GM12872 (cell line): ENCODE measurements around the gene DNAH11.
A peak's percentile ranks its signal among the peaks of the same experiment; 100 is the strongest.

Experiments
- TF ChIP-seq, protein P1 (sequence below): IDR thresholded peaks from 3 replicates; pipeline ENCODE4 v1.5.1; 2011; ENCODE audit warnings: low read depth, mild to moderate bottlenecking, low read length, moderate library complexity; ENCODE audit not compliant: insufficient read depth

The DNAH11 gene

DNA sequence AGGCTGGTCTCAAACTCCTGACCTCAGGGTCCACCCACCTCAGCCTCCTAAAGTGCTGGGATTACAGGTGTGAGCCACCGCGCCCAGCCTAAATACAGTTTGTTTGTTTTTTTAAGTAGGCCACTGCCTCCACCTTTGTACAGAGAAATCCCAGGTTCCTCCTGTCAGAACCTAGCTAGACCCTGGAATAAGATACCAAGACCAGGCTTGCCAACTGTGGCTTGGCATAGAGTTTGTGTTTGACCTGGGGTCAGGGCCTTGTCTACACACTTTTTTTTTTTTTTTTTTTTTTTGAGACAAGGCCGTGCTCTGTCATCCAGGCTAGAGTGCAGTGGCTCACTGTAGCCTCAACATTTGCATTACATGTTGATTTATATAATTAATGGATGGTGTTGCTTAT is 34.3 kb upstream of the DNAH11 start:
- TF ChIP-seq, protein P1, sequence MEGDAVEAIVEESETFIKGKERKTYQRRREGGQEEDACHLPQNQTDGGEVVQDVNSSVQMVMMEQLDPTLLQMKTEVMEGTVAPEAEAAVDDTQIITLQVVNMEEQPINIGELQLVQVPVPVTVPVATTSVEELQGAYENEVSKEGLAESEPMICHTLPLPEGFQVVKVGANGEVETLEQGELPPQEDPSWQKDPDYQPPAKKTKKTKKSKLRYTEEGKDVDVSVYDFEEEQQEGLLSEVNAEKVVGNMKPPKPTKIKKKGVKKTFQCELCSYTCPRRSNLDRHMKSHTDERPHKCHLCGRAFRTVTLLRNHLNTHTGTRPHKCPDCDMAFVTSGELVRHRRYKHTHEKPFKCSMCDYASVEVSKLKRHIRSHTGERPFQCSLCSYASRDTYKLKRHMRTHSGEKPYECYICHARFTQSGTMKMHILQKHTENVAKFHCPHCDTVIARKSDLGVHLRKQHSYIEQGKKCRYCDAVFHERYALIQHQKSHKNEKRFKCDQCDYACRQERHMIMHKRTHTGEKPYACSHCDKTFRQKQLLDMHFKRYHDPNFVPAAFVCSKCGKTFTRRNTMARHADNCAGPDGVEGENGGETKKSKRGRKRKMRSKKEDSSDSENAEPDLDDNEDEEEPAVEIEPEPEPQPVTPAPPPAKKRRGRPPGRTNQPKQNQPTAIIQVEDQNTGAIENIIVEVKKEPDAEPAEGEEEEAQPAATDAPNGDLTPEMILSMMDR: no peak

DNA sequence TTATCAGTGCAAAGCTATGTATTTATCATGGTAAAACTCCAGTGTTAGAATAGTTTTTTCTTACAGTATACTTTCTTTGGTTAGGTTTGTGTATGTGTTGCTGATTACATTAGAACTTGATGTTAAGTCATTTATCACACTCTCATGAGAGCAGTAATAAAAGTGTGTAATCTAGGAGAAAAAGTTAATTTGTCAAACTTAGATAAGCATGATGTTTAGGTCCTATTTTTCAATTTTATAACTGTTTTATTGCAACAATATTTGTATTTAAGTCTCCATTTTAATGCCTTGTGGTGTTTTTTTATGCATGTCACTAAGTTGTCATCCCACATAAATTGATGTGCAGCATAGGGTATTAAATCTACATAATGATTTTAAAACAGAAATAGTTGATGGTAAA is 28.8 kb upstream of the DNAH11 start:
- TF ChIP-seq, protein P1: no peak

DNA sequence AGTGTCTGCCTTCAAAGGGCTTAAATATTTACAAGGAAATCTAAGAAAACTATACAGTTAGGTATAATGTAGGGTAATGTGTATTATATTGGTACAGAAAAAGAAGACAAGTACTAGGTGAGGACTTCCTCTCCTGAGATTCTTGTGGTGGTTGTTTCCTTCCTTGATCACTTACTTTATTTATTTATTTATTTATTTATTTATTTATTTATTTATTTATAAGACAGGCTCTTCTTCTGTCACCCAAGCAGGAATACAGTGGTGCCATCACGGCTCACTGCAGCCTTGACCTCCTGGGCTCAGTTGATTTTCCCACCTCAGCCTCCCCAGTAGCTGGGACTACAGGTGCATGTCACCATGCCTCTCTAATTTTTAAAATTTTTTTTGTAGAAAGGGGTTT is 18.2 kb upstream of the DNAH11 start:
- TF ChIP-seq, protein P1: no peak

DNA sequence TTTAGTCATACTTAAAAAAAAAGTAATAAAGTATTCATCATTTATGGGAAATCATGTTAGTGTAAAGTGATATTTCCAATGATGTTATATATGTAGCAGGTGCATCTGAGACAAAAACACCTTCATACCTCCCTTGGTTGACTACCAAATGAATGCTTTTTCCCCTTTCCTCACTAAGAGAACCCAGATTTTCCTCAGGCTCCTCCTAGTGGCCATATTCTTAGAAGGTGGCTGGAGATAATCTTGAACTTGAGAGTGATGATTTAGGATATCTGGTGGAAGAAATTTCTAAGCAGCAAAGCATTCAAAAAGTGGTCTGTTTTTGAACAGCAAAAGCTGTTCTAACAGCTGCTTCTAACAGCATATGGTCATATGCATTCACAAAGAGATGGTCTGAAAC is 16.8 kb upstream of the DNAH11 start:
- TF ChIP-seq, protein P1: peak; percentile 46

DNA sequence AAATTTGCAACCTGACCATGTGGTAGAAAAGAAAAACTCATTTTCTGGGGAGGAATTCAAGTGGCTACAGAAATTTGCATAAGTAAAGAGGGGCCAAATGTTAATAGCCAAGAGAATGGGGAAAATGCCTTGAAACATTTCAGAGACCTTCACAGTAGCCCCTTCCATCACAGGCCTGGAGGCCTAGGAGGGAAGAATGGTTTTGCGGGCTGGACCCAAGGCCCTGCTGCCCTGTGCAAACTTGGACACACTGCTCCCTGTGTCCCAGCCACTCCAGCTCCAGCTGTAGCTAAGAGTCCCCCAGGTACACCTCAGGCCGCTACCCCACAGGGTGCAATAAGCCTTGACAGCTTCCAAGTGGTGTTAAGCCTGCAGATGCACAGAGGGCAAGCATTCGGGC is 16.4 kb upstream of the DNAH11 start:
- TF ChIP-seq, protein P1: no peak

DNA sequence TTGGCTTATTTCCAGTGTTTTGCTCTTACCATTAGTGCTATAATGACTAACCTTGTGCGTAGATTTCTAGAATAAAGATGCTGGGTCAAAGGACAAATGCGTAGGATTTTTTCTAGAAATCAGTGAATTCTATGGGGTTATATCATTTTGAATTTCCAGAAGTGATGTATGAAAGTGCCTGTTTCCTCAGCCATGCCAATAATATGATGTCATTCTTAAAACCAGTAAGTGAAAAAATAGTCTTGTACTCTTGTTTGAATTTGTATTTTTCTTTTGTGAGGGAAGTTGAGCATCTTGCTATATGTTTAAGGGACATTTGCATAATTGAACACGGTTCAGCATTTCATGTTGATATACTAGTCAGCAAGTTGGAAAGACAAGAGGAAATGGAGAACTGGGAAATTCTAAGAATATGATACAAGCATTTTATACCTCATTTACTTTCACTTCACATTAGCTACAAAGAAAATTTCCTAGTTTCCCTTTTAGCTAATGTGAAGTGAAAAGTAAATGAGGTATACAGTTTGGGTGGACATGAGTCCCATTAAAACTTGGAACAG is 3.8 kb upstream of the DNAH11 start:
- TF ChIP-seq, protein P1: no peak

DNA sequence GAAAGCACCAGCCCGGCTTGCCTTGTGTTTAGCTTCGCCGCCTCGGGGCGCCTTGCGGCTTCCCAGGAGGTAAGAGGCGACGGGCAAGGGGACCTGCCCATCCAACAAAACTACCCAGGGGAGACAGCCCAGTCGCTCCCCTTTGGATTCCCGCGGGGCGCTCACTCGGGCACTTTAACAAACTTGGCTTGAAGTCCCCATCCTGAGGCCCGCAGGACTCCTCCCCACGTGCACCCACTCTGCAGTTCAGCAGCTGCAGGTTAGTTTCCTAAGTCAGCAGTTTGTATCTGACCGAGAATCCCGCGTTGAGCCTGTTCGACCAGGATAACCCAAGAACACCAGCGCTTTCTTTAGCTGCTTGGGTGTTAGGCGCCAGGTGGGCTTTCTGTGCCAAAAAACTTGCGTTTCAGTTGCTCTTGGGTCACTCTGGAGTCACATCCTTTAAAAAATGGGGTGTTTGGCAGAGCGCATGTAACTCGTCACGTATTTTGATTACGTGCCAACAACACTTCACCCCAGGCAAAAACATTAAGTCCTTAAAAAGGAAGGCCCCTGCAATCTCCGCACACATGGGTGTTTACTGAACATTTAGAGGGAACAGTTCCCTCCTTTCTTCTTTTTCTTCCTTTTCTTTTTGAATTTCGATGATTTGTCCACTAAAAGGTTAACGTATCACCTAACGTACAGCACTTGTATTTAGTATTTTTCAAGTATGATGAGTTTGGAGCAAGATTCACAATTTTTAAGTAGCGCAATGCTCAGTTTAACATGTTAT is 876 bp downstream of the DNAH11 start:
- TF ChIP-seq, protein P1: no peak
